ENCODE data around the gene NDUFAF4. TPM values are rescaled to one million over a fixed set of nuclear protein-coding genes. Genes with fewer than 3 reads are reported as not detected.

Gene NDUFAF4
- total and polyA plus RNA-seq, 2 of the 8 experiments (the other 6 are each of a cell fraction or from before 2014, with no cell fraction given): 21.9 to 84.4 TPM

- Histone ChIP-seq H3K79me2 (ENCODE audit: control insufficient read depth in 1 of 2, insufficient read depth in 2 of 2, low read length in 2 of 2) (no peaks in the 10 kb centered on the region), H2BK15ac (ENCODE audit: low read length) (no peak overlapping the region), H3K56ac (replicated peaks; ENCODE audit: insufficient read length, low read depth, low read length) (no peak overlapping the region), H2AK5ac (ENCODE audit: low read depth, low read length) (no peak overlapping the region), H3K23ac (ENCODE audit: insufficient read length) (no peak overlapping the region), H3K18ac (ENCODE audit: extremely low read depth, low read length) (no peak overlapping the region), H2BK5ac (ENCODE audit: low read depth, low read length) (no peak overlapping the region), H3K9ac (replicated peaks in 1 of 4; ENCODE audit: extremely low read depth in 1 of 4, low read depth in 3 of 4, low read length in 3 of 4) (no peak overlapping the region), H4K20me1 (replicated peaks in 1 of 2; ENCODE audit: control insufficient read depth in 1 of 2, insufficient read depth in 2 of 2, low read length in 2 of 2) (no peaks in the 10 kb centered on the region), H3K4me2 (ENCODE audit: insufficient read depth in 1 of 2, low read depth in 2 of 2, low read length in 2 of 2) (no peak overlapping the region), H2BK120ac (replicated peaks; ENCODE audit: low read depth, low read length) (no peak overlapping the region), H3K36me3 (ENCODE audit: control insufficient read depth in 2 of 4, insufficient read depth in 4 of 4, low read length in 3 of 4) (no peaks in the 10 kb centered on the region; a peak in 1 of 8 replicates), H2BK12ac (ENCODE audit: low read depth, low read length) (no peak overlapping the region), H3K23me2 (ENCODE audit: low read depth, low read length) (no peaks in the 10 kb centered on the region), H3K27ac (ENCODE audit: low read depth, low read length) (no peak overlapping the region), H2AFZ (ENCODE audit: low read length) (no peak overlapping the region), H3K4ac (replicated peaks; ENCODE audit: insufficient read length, low read depth, low read length) (no peak overlapping the region), H2BK20ac (ENCODE audit: low read length) (no peak overlapping the region), H4K5ac (ENCODE audit: insufficient read length, low read depth, low read length) (no peak overlapping the region), H3K79me1 (ENCODE audit: low read depth, low read length) (no peaks in the 10 kb centered on the region), H3K9me3 (ENCODE audit: insufficient read depth in 2 of 2, low read depth in 1 of 2, low read length in 1 of 2) (no peaks in the 10 kb centered on the region), H3K4me3 (ENCODE audit: extremely low read depth in 1 of 4, insufficient read depth in 2 of 4, low read depth in 3 of 4, low read length in 4 of 4) (no peak overlapping the region), H3K14ac (ENCODE audit: insufficient read length) (no peak overlapping the region), H3K4me1 (replicated peaks in 1 of 4; ENCODE audit: control insufficient read depth in 3 of 4, insufficient read depth in 4 of 4, low read length in 3 of 4) (no peaks in the 10 kb centered on the region), H3K27me3 (replicated peaks in 1 of 4; ENCODE audit: control insufficient read depth in 3 of 4, extremely low read depth in 1 of 4, insufficient read depth in 3 of 4, low read length in 3 of 4) (peaks cover 0 to 1% (median 0%) of the 10 kb centered on the region in 4 experiments; a peak in 1 of 7 replicates), H4K8ac (ENCODE audit: extremely low read depth, insufficient read depth, low read length) (no peak overlapping the region), H4K91ac (replicated peaks; ENCODE audit: insufficient read length, low read length) (no peak overlapping the region)
- ChIA-PET CTCF (ENCODE audit: partially characterized antibody) (interaction anchor here (0.9 to 3.8 kb wide), 3 partner anchors 8 to 18 kb away, joined by 3 to 25 read pairs (median 3); partner anchors contain the start of gene NDUFAF4), POLR2A (ENCODE audit: partially characterized antibody) (interaction anchor here (1.2 to 1.8 kb wide), 2 partner anchors 19 to 20 kb away, joined by 3 to 4 read pairs; partner anchors contain the start of gene NDUFAF4)
- 96% methylated on average over 1 of the region's 1 CpG; no CpG with 5 or more reads in 1 of the 2 experiments for WGBS, 2 experiments (ENCODE audit: extremely low coverage in 1 of 2, insufficient coverage in 1 of 2, insufficient read length in 1 of 2, insufficient replicate concordance in 2 of 2, low coverage in 1 of 2, low lambda C conversion rate in 2 of 2, missing lambda C conversion rate in 1 of 2)
- TF ChIP-seq E2F6 (IDR thresholded peaks at IDR 0.05): no peak
- TF ChIP-seq POLR2A (IDR thresholded peaks at IDR 0.05; ENCODE audit: control extremely low read depth in 1 of 2, low read depth in 2 of 2, low read length in 2 of 2): no peak
- no peak for TF ChIP-seq SIX5 (IDR thresholded peaks at IDR 0.05; ENCODE audit: low read depth, low read length)
- DNase-seq (ENCODE audit: low read depth in 1 of 2, low spot score in 2 of 2) (no peak), FAIRE-seq (no peak)
Observed at GRCh38 chr6:96917098-96917497, 19.4 kb upstream of the NDUFAF4 start.

Measured in H1 (cell line).